HuH-7.5 (cell line): ENCODE measurements around the gene SLC25A4.

ENCODE experiments used
- DNase-seq: peaks from one replicate; pipeline ENCODE4 v3.0.0; 2011; ENCODE audit warnings: low spot score

SLC25A4 gene

GRCh38 chr4:185120631-185120946 is 22.5 kb upstream of the SLC25A4 start:
- no peak for DNase-seq

- no peak for DNase-seq
These were observed 20.3 kb upstream of the SLC25A4 start for GRCh38 chr4:185122681-185123345.

DNA sequence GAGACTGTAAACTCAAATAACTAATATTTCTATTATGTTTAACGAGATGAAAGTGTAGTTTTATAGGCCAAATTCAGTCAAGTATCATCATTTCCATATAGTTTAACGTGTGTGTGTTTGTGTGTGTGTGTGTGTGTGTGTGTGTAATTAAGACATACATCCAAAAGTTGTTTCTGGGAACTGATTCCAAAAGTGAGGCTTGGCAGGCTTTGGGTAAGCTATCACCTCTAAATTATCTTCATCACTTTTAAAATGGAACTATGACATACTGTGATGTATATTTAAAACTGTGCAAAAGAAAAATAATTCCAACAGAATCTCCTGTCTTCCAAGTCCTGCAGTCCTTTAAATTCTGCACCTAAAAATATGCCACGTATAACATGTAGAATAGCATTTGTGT is 19.1 kb upstream of the SLC25A4 start:
- no peak for DNase-seq

- peak; percentile 31 for DNase-seq
These were observed 15.8 kb upstream of the SLC25A4 start for GRCh38 chr4:185127021-185127925.

DNA sequence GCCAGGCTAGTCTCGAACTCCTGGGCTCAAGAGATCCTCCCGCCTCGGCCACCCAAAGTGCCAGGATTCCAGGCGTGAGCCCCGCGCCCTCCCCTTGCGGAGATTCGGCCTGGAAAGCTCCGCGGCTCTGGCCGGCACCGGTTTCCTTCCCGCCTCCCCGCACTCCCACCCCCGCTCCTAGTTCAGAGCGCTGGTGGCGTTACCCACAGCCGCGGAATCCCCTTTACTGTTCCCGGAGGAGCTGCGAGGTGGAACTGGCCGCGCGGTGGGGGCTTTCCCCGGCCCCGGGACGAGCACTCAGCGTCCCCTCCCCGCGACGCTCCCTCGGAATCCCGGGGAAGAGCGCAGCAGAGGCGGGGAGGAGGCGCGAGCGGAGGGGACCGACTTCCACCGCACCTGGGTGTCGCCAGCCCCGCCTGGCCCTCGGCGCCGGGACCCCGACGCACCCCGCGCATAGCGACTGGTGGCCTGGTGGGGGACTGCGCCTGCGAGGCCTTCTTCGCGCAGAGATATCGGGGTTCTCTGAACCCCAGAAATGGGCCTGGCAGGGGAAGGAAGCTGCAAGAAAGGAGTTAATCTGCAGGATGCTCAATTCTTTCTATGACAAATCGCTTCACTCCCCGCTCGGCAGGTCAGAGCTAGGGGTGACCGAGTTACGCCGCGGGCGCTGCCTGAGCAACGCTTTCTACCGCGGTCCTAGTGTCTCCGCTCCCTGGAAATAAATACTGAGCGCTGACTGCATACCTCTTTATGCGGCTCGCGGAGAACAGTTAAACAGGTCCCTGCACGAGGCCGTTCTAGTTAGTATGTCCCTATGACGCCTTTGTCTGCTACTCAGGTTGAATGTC is 14.6 kb upstream of the SLC25A4 start:
- no peak for DNase-seq

- DNase-seq: peak; percentile 22
These were observed 8.7 kb upstream of the SLC25A4 start for GRCh38 chr4:185134307-185134869.

GRCh38 chr4:185137233-185137925 is 5.7 kb upstream of the SLC25A4 start:
- DNase-seq: no peak

- DNase-seq: no peak
These were observed 4.9 kb upstream of the SLC25A4 start for GRCh38 chr4:185138161-185138560.

- DNase-seq: no peak
These were observed 3.3 kb upstream of the SLC25A4 start for GRCh38 chr4:185139736-185140135.

DNA sequence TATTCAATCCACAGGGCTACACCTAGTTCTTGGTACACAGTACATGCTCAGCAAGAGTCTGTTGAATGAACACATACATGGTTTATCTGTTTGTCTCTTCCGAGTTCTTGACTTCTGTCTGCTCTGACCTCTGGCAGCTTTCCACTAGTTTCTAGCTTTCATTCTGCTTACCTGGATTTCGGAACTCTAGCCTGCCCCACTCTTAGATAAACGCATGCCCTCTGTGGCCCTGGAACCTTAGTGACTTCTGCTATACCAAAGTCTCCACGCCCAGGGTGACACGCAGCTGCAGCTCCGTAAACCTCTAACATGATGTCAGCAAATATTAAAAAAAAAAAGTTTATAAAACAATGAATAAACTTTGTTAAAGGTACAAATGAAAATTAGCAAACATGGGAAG is 1.3 kb upstream of the SLC25A4 start:
- DNase-seq: no peak

DNA sequence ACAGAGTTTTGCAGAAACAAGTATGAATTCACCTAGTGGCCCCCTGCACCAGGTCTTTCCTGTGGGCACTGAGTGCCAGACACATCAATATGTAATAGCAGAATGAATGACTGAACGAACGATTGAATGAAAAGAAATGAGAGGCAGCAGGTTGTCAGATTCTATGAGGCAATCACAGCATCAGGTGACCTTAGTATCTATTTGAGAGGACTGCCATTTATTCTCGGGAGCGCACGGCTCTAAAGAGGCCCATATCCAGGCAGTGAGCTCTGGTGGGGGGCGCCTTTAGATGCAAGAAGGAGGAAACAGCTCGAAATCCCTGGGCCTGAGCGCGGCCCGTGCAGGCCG is 528 bp upstream of the SLC25A4 start:
- no peak for DNase-seq

GRCh38 chr4:185143601-185143969 is 519 bp downstream of the SLC25A4 start:
- DNase-seq: no peak

GRCh38 chr4:185144601-185145240 is 1.7 kb downstream of the SLC25A4 start:
- DNase-seq: no peak

GRCh38 chr4:185145572-185145971 is 2.5 kb downstream of the SLC25A4 start:
- no peak for DNase-seq

- DNase-seq: no peak
These were observed 6.3 kb downstream of the SLC25A4 start for GRCh38 chr4:185149392-185149791.

DNA sequence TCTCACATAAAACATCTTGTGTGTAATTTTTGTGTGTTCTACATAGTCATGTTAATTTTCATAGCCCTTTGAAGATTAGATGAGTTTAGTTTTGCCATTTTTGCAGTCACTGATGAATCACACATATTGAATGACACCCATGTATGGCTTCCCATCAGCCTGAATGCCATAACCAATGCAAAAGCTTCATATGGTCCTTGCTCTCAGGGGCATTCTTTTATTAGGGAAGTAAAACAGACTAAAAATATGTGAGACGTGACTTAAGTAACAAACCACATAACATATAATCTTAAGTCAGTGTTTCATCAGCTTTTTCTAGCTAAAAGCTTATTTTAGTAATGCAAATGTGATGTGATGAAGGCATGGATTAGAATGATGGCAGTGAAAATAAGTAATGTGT is 8.2 kb downstream of the SLC25A4 start:
- no peak for DNase-seq

DNA sequence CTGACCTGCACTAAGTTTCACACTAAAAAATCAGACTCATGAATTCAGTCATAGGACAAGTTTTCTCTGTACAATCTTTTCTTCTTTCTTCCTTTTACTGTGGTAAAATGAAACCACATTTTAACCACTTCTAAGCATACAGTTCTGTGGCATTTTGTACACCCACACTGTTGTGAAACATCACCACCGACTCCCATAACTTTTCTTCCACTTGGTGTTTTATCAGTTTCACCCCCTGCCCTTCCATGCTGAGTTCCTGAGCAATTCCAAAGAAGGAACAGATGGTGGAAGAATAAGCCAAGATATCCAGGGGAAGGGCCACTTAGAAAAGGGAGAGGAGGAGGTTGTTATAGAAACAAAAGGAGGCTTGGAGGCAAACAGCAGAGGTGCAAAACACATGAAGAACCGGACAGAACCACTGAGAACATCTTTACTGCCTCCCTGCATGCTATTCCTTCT is 22.6 kb downstream of the SLC25A4 start:
- DNase-seq: no peak

DNA sequence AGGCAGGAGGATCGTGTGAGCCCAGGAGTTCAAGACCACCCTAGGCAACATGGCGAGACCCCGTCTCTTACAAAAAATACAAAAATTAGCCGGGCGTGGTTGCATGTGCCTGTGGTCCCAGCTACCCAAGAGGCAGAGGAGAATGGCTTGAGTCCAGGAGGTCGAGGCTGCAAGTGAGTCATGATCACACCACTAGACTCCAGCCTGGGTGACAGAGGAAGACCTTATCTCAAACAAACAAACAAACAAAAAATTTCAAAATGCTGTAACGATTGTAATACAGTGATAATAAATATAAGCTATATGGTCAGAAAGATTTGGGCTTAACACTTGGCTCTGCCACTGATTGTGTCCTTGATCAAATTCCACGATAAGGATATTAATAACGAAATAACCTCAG is 24.2 kb downstream of the SLC25A4 start:
- DNase-seq: no peak

- no peak for DNase-seq
These were observed 28.5 kb downstream of the SLC25A4 start for GRCh38 chr4:185171373-185172071.

- no peak for DNase-seq
These were observed 36.4 kb downstream of the SLC25A4 start for GRCh38 chr4:185179488-185179887.

- no peak for DNase-seq
These were observed 39.2 kb downstream of the SLC25A4 start for GRCh38 chr4:185182239-185182638.
